ENCODE measurements around the gene PROCA1.
"Not testable (repeated sequence)": the region's sequence is repeated elsewhere in the genome, so short reads cannot be mapped to it uniquely, and the experiment has no call there.

The PROCA1 gene

GRCh38 chr17:28675490-28675889 is 36.2 kb downstream of the PROCA1 start:
- TF ChIP-seq CTCF (conservative IDR thresholded peaks at IDR 0.05; ENCODE audit: low read depth, low read length): no peak
- no peak for DNase-seq (ENCODE audit: low read depth)
- H3K4me3 ChIP-seq (ENCODE audit: low read length): no peak overlapping the region

- no peak overlapping the region for H3K4me3 ChIP-seq (ENCODE audit: low read length)
- DNase-seq (ENCODE audit: low read depth): no peak
Measured at GRCh38 chr17:28669918-28670317, 41.8 kb downstream of the PROCA1 start.

GRCh38 chr17:28667870-28668269 is 43.8 kb downstream of the PROCA1 start:
- TF ChIP-seq CTCF (conservative IDR thresholded peaks at IDR 0.05; ENCODE audit: low read depth, low read length): no peak
- no peak for DNase-seq (ENCODE audit: low read depth)
- H3K4me3 ChIP-seq (ENCODE audit: low read length): no peak overlapping the region

More at GRCh38 chr17:28669918-28670317, 41.8 kb downstream of the PROCA1 start:
- TF ChIP-seq CTCF (conservative IDR thresholded peaks at IDR 0.05; ENCODE audit: low read depth, low read length): no peak

- no peak overlapping the region for H3K4me3 ChIP-seq (ENCODE audit: low read length)
- TF ChIP-seq CTCF (conservative IDR thresholded peaks at IDR 0.05; ENCODE audit: low read depth, low read length): no peak
Measured at GRCh38 chr17:28665994-28666393, 45.7 kb downstream of the PROCA1 start.

GRCh38 chr17:28663723-28664122 is 48.0 kb downstream of the PROCA1 start:
- no peak for TF ChIP-seq CTCF (conservative IDR thresholded peaks at IDR 0.05; ENCODE audit: low read depth, low read length)

More at GRCh38 chr17:28665994-28666393, 45.7 kb downstream of the PROCA1 start:
- no peak for DNase-seq (ENCODE audit: low read depth)

GRCh38 chr17:28662527-28662829 is 49.2 kb downstream of the PROCA1 start:
- no peak for TF ChIP-seq CTCF (conservative IDR thresholded peaks at IDR 0.05; ENCODE audit: low read depth, low read length)
- DNase-seq (ENCODE audit: low read depth): peak; percentile 15
- peak overlapping the region; percentile 99 for H3K4me3 ChIP-seq (ENCODE audit: low read length)

More at GRCh38 chr17:28663723-28664122, 48.0 kb downstream of the PROCA1 start:
- H3K4me3 ChIP-seq (ENCODE audit: low read length): peak overlapping the region; percentile 99
- no peak for DNase-seq (ENCODE audit: low read depth)

GRCh38 chr17:28661635-28662526 is 49.8 kb downstream of the PROCA1 start, which contains the start of the genes SDF2 and SUPT6H:
Gene SDF2 (minus strand): TSS chr17:28661906. CDS start chr17:28661876, 30 bp downstream.
Gene SUPT6H (plus strand): TSS chr17:28662205. CDS start chr17:28673402, 11,197 bp downstream.
- DNase-seq (ENCODE audit: low read depth): peak; percentile 46
- no peak for TF ChIP-seq CTCF (conservative IDR thresholded peaks at IDR 0.05; ENCODE audit: low read depth, low read length)

GRCh38 chr17:28659497-28659881 is 52.2 kb downstream of the PROCA1 start:
- DNase-seq (ENCODE audit: low read depth): not testable (repeated sequence)

More at GRCh38 chr17:28661635-28662526, 49.8 kb downstream of the PROCA1 start, which contains the start of the genes SDF2 and SUPT6H:
- peak within 1 kb of the TSS; percentile 99 for H3K4me3 ChIP-seq (ENCODE audit: low read length)

GRCh38 chr17:28658766-28659496 is 52.8 kb downstream of the PROCA1 start:
- DNase-seq (ENCODE audit: low read depth); H3K4me3 ChIP-seq (ENCODE audit: low read length): not testable (repeated sequence)

More at GRCh38 chr17:28659497-28659881, 52.2 kb downstream of the PROCA1 start:
- not testable (repeated sequence) for H3K4me3 ChIP-seq (ENCODE audit: low read length)

Data from retinal pigment epithelial cell (primary cell).